A673 (cell line): ENCODE results near the gene SCN4A. TPM values are rescaled to one million over a fixed set of nuclear protein-coding genes. Genes with fewer than 3 reads are reported as not detected.
A peak's percentile ranks its signal among the peaks of the same experiment; 100 is the strongest.

Experiments used
- BruUV-seq: library from RNA; stranded (reverse); fragments of 400-500 nt; replicated peaks from 2 replicates; lab custom pipeline; 2021; lab: Mats Ljungman, UMichigan
- CTCF ChIA-PET: fragments of 300-600 bp; sonication (Branson Sonifier 250); formaldehyde crosslinking; loops from one replicate; lab custom pipeline; 2022; ENCODE audit warnings: antibody characterized with exemption; lab: Charles Lee
- POLR2A ChIA-PET: fragments of 300-600 bp; sonication (Branson Sonifier 250); formaldehyde crosslinking; loops from one replicate; lab custom pipeline; 2022; ENCODE audit warnings: antibody characterized with exemption; ENCODE audit not compliant: low non-redundant PET; lab: Charles Lee
- DNase-seq: peaks from one replicate; pipeline ENCODE4 v3.0.0-alpha.2; 2015; ENCODE audit warnings: low spot score
- H3K27ac ChIP-seq: fragments of 200-600 bp; sonication (generic); 2 replicates; pipeline ENCODE4 v1.5.1; 2016; ENCODE audit warnings: mixed run types, low read depth, mild to moderate bottlenecking, mixed read lengths, antibody characterized with exemption, low read length; ENCODE audit not compliant: poor library complexity, severe bottlenecking
- H3K27me3 ChIP-seq: fragments of 200-600 bp; sonication (generic); replicated peaks from 2 replicates; pipeline ENCODE4 v1.6.1; 2017; ENCODE audit warnings: mixed run types, low read depth, mild to moderate bottlenecking, mixed read lengths, antibody characterized with exemption, low read length; ENCODE audit not compliant: insufficient read depth, poor library complexity
- H3K36me3 ChIP-seq: fragments of 200-600 bp; sonication (generic); 2 replicates; pipeline ENCODE4 v1.6.1; 2016; ENCODE audit warnings: mixed run types, mild to moderate bottlenecking, mixed read lengths, antibody characterized with exemption, low read length; ENCODE audit not compliant: insufficient read depth, poor library complexity, severe bottlenecking
- H3K4me1 ChIP-seq: fragments of 200-600 bp; sonication (generic); 2 replicates; pipeline ENCODE4 v1.6.1; 2017; ENCODE audit warnings: mixed run types, mild to moderate bottlenecking, mixed read lengths, antibody characterized with exemption, low read length; ENCODE audit not compliant: insufficient read depth, poor library complexity, severe bottlenecking
- H3K4me3 ChIP-seq: fragments of 200-600 bp; sonication (generic); 2 replicates; pipeline ENCODE4 v1.5.1; 2016; ENCODE audit warnings: low read depth, mixed run types, mild to moderate bottlenecking, mixed read lengths, low read length; ENCODE audit not compliant: poor library complexity, severe bottlenecking
- H3K9me3 ChIP-seq: fragments of 200-600 bp; sonication (generic); 2 replicates; pipeline ENCODE4 v1.6.1; 2016; ENCODE audit warnings: mixed run types, low read depth, mild to moderate bottlenecking, mixed read lengths, antibody characterized with exemption, low read length; ENCODE audit not compliant: poor library complexity, severe bottlenecking
- EZH2 ChIP-seq: fragments of 200-600 bp; sonication (generic); IDR thresholded peaks from 2 replicates; pipeline ENCODE4 v1.6.1; 2017; ENCODE audit warnings: borderline replicate concordance, low read depth, mild to moderate bottlenecking, mixed read lengths, antibody characterized with exemption, low read length; ENCODE audit not compliant: poor library complexity, severe bottlenecking
- intact Hi-C: fragments of 100-400 bp; cut with micrococcal nuclease; formaldehyde crosslinking; loops from one replicate; pipeline ENCODE4 v1.10.0; 2022; ENCODE audit not compliant: unreplicated experiment
- total RNA-seq: library from RNA; stranded (reverse); gene quantifications from 2 replicates; pipeline ENCODE4 v1.2.3, GENCODE V29; 2021
- TF ChIP-seq, protein P1 (sequence below): fragments of 300-800, 200-600 bp; sonication (generic); conservative IDR thresholded peaks from 2 replicates; pipeline ENCODE4 v1.5.1; 2017; ENCODE audit warnings: low read depth, mild to moderate bottlenecking, antibody characterized with exemption, low read length, moderate library complexity, mixed read lengths

The SCN4A gene
- total RNA-seq, 1 experiment from 2014 or later = 0.56 TPM

DNA sequence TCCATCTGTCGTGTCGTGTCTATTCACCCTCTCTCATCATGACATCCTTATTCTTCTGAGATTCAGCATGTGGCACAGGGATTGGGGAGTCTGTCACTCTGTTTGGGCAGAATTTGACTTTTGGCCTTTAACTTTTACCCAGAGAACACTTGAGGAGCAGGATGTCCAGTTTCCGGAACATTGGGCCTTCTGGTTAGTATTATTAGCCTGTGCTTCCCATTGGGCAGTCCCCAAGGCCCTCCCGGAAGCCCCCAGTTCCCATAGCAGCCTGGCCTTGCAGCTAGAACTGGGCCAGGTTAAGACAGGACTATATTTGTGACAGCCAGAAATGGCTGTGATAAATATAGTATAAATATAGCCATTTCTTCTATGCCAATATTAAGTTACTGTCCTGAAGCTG lies 9.6 kb downstream of the SCN4A start:
- Histone ChIP-seq H3K27me3 (no peaks in the 10 kb centered on the region), H3K4me3 (no peak overlapping the region), H3K9me3 (no peaks in the 10 kb centered on the region), H3K27ac (no peak overlapping the region), H3K4me1 (no peaks in the 10 kb centered on the region), H3K36me3 (no peaks in the 10 kb centered on the region)
- intact Hi-C loops = no loop called here
- TF ChIP-seq, protein P1, sequence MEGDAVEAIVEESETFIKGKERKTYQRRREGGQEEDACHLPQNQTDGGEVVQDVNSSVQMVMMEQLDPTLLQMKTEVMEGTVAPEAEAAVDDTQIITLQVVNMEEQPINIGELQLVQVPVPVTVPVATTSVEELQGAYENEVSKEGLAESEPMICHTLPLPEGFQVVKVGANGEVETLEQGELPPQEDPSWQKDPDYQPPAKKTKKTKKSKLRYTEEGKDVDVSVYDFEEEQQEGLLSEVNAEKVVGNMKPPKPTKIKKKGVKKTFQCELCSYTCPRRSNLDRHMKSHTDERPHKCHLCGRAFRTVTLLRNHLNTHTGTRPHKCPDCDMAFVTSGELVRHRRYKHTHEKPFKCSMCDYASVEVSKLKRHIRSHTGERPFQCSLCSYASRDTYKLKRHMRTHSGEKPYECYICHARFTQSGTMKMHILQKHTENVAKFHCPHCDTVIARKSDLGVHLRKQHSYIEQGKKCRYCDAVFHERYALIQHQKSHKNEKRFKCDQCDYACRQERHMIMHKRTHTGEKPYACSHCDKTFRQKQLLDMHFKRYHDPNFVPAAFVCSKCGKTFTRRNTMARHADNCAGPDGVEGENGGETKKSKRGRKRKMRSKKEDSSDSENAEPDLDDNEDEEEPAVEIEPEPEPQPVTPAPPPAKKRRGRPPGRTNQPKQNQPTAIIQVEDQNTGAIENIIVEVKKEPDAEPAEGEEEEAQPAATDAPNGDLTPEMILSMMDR = no peak
- TF ChIP-seq EZH2 = no peak
- ChIA-PET CTCF (interaction anchor here (0.5 kb wide), 1 partner anchor 23 kb away, joined by 4 read pairs; no protein-coding TSS in a partner anchor), POLR2A (no interaction called here)
- DNase-seq = no peak
- no TSS peak for BruUV-seq

DNA sequence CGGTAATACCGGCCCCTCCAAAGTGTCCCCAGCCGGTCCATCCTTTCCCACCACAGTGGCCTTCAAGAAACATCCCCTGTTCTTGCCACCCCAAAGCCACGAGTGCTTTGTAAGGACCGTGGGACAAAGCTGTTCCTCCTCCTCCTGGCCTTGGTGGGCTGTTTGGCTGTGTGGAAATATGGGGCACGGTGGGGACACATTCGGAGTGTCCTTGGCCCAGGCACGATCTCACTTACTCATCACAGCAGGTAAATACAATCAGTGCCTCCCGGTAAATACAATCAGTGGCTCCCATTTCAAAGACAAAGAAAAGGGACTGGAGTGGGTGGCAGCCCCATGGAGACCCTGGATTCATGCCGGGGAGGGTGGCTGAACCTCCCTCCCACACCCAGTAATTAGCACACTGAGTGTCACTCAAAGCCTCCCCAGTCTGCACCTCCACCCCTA lies 10.4 kb downstream of the SCN4A start:
- no peaks in the 10 kb centered on the region for H3K27me3 ChIP-seq
- intact Hi-C loops = no loop called here
- H3K36me3 ChIP-seq = no peaks in the 10 kb centered on the region
- H3K9me3 ChIP-seq = no peaks in the 10 kb centered on the region
- no peak for DNase-seq
- no TSS peak for BruUV-seq
- no peaks in the 10 kb centered on the region for H3K4me1 ChIP-seq
- H3K27ac ChIP-seq = no peak overlapping the region
- no peak for TF ChIP-seq EZH2
- TF ChIP-seq, protein P1 = no peak
- ChIA-PET CTCF (interaction anchor here (0.6 to 0.9 kb wide), 4 partner anchors 39 to 172 kb away, joined by 3 to 11 read pairs (median 4); no protein-coding TSS in a partner anchor), POLR2A (no interaction called here)
- no peak overlapping the region for H3K4me3 ChIP-seq

DNA sequence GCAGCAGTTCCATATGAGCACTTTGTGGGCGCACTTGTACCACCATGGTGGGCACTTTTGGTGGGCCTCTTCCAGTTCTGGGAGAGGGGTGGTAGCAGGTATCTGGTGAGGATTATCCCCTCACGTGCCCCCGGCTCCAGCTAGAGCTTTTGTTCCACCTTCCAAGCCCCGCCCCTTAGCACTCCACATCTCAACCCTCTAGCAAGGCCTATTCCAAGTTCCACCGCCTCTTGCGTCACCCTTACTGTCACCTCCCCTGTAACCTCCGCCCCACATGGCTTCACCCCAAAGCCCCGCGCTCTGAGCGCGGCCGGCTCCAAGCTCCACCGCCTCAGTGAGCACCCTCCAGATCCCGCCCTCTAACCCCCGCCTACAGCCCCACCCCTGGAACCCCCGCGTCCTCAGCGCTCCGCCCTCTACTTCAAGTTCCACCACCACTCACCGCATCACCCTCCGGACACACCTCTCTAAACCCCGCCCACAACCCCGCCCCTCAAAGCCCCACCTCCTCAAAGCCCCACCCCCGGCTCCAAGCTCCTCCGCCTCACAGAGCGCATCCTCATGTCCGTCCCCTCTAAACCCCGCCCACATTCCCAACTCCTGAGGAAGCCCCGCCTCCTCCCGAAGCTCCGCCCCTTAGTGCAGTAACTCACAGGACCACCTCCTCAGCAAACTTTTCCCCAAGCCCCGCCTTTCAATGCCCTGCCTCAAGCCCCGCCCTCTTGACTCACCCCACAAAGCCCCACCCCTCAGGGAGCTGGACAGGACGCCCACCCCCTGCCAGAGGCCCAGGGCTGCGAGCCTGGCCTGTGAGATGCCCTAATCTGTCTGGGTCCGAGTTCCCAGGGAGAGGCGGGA lies 11.1 kb downstream of the SCN4A start:
- H3K4me1 ChIP-seq = no peaks in the 10 kb centered on the region
- intact Hi-C loops = no loop called here
- ChIA-PET CTCF (interaction anchor here (0.6 to 0.9 kb wide), 6 partner anchors 38 to 653 kb away, joined by 3 to 11 read pairs (median 6); no protein-coding TSS in a partner anchor), POLR2A (no interaction called here)
- no peaks in the 10 kb centered on the region for H3K27me3 ChIP-seq
- peak overlapping the region; percentile 28 for H3K4me3 ChIP-seq
- H3K9me3 ChIP-seq = no peaks in the 10 kb centered on the region
- no TSS peak for BruUV-seq
- DNase-seq = peak; percentile 91
- TF ChIP-seq, protein P1 = no peak
- no peak for TF ChIP-seq EZH2
- H3K36me3 ChIP-seq = no peaks in the 10 kb centered on the region
- no peak overlapping the region for H3K27ac ChIP-seq
